ENCODE data around the gene SHOX. TPM values are rescaled to one million over a fixed set of nuclear protein-coding genes. Genes with fewer than 3 reads are reported as not detected.
"Not testable (repeated sequence)": the region's sequence is repeated elsewhere in the genome, so short reads cannot be mapped to it uniquely, and the experiment has no call there.

SHOX gene
- total and polyA plus RNA-seq, 2 experiments from 2014 or later: not detected

DNA sequence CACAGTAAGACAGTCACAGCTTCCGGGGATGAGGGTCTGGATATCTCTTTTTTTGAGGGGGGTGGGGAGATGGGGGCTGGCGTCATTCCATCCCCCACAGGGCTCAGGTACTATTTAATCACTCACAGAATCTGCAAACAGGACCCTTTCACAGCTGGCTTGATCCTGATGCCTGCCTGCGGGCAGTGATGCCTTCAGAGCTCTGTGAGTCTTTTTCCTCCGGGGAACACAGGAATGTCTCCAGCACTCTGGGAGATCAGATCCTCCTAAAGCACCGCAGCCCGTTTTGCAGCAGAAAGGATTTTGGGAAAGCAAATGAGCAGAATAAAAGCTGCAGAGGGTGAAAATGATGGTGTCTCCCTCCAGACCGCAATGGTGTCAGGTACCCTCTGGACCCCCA, 13.2 kb upstream of the SHOX start:
- Histone ChIP-seq H3K9me2 (ENCODE audit: insufficient read depth) (no peaks in the 10 kb centered on the region), H3F3A (ENCODE audit: insufficient read depth) (no peaks in the 10 kb centered on the region), H3K4me3 (no peak overlapping the region), H3K4me2 (ENCODE audit: unreplicated experiment) (no peak overlapping the region), H3K27me3 (replicated peaks; ENCODE audit: insufficient read depth) (no peaks in the 10 kb centered on the region), H2AFZ (no peak overlapping the region), H3K27ac (no peak overlapping the region), H3K9me3 (ENCODE audit: low read depth) (no peaks in the 10 kb centered on the region), H4K20me1 (ENCODE audit: insufficient read depth) (no peaks in the 10 kb centered on the region), H3K36me3 (ENCODE audit: low read depth) (no peaks in the 10 kb centered on the region), H3K9ac (no peak overlapping the region), H3K79me2 (ENCODE audit: insufficient read depth) (no peaks in the 10 kb centered on the region), H3K4me1 (ENCODE audit: insufficient read depth) (no peaks in the 10 kb centered on the region)
- no peak for DNase-seq
- 31 to 44% methylated on average over 7 of the region's 7 CpGs for WGBS, 2 experiments (ENCODE audit: low coverage in 1 of 2, low lambda C conversion rate in 2 of 2, missing lambda C conversion rate in 2 of 2)
- in situ Hi-C loops (cut with MboI): no loop called here
- TF ChIP-seq EZH2 (IDR thresholded peaks at IDR 0.05; ENCODE audit: insufficient read depth, poor library complexity, severe bottlenecking) (no peak), EZH2phosphoT487 (IDR thresholded peaks at IDR 0.05; ENCODE audit: insufficient read depth, low read depth) (no peak)

DNA sequence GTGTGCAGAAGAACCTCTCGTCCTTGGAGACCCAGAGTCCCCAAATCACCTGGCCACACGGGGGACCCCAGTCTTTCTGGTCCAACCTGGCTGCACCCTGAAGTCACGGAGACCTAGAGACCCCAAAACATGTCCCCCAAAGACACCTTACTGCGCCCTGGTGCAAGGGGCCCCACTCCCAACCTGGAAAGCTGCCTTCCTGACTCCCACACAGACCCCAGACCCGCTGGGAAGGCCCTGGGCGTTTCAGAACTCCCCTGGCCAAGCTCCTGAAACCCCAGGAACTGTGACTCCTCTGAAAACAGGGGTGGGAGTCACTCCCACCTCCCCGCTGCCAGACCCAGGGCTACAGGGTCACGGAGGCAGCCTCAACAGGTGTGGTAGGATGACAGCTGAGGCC, 12.7 kb upstream of the SHOX start:
- Histone ChIP-seq H3K9ac (no peak overlapping the region), H2AFZ (no peak overlapping the region), H3K4me1 (ENCODE audit: insufficient read depth) (no peaks in the 10 kb centered on the region), H4K20me1 (ENCODE audit: insufficient read depth) (no peaks in the 10 kb centered on the region), H3K9me2 (ENCODE audit: insufficient read depth) (no peaks in the 10 kb centered on the region), H3F3A (ENCODE audit: insufficient read depth) (no peaks in the 10 kb centered on the region), H3K4me2 (ENCODE audit: unreplicated experiment) (no peak overlapping the region), H3K27ac (no peak overlapping the region), H3K27me3 (replicated peaks; ENCODE audit: insufficient read depth) (no peaks in the 10 kb centered on the region), H3K79me2 (ENCODE audit: insufficient read depth) (no peaks in the 10 kb centered on the region), H3K36me3 (ENCODE audit: low read depth) (no peaks in the 10 kb centered on the region), H3K4me3 (no peak overlapping the region), H3K9me3 (ENCODE audit: low read depth) (no peaks in the 10 kb centered on the region)
- in situ Hi-C loops (cut with MboI): no loop called here
- TF ChIP-seq EZH2phosphoT487 (IDR thresholded peaks at IDR 0.05; ENCODE audit: insufficient read depth, low read depth) (no peak), EZH2 (IDR thresholded peaks at IDR 0.05; ENCODE audit: insufficient read depth, poor library complexity, severe bottlenecking) (no peak)
- DNase-seq: no peak
- WGBS, 2 experiments (ENCODE audit: low coverage in 1 of 2, low lambda C conversion rate in 2 of 2, missing lambda C conversion rate in 2 of 2): 28 to 31% methylated on average over 8 of the region's 8 CpGs

DNA sequence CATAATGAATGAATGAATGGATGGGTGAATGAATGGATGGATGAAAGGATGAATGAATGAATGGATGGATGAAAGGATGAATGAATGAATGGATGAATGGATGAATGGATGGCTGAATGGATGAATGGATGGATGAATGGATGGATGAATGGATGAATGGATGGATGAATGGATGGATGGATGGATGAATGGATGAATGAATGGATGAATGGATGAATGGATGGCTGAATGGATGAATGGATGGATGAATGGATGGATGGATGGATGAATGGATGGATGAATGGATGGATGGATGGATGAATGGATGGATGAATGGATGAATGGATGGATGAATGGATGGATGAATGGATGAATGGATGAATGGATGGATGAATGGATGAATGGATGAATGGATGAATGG, 12.3 kb upstream of the SHOX start:
- H3K36me3 ChIP-seq (ENCODE audit: low read depth); DNase-seq; in situ Hi-C loops (cut with MboI); H4K20me1 ChIP-seq (ENCODE audit: insufficient read depth); H2AFZ ChIP-seq; H3K27me3 ChIP-seq (replicated peaks; ENCODE audit: insufficient read depth); H3F3A ChIP-seq (ENCODE audit: insufficient read depth); H3K4me1 ChIP-seq (ENCODE audit: insufficient read depth); H3K79me2 ChIP-seq (ENCODE audit: insufficient read depth); H3K4me3 ChIP-seq; H3K9me3 ChIP-seq (ENCODE audit: low read depth); H3K9ac ChIP-seq; H3K4me2 ChIP-seq (ENCODE audit: unreplicated experiment); H3K27ac ChIP-seq; H3K9me2 ChIP-seq (ENCODE audit: insufficient read depth): not testable (repeated sequence)

DNA sequence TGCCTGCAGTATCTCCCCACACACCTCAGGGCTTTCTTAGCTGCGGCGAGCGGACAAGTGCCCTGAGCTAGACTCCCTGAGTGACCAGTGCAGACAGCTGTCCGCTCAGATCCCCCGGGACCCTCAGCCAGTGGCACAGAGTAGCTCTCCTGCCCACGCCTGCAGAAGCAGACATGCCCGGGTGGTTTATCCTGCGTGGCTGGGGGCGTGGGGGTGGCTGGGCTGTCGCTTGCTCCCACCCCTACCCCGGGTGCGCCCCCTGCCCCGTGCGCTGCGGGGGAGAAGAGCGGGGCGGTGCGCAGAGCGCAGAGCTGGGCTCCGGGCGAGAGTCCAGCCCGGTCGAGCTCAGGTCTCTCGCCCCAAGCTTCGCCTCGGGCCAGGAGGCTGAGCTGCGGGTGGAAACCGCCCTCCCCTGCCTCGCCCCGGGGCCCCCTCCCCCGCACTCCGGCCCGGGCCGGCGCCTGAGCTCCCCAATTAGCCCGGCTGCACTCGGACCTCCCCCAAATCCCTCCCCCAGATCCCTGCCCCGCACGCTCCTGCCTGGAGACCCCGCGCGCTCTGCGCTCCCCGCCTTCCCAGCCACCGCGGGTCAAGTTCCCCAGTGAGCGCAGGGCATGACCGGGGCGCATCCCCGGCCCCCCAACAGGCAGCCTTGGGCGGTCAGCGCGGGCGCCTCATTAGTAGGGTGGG, 11.7 kb upstream of the SHOX start:
- H3K79me2 ChIP-seq (ENCODE audit: insufficient read depth): no peaks in the 10 kb centered on the region
- 18 to 36% methylated on average over 18 to 39 of the region's 54 CpGs for WGBS, 2 experiments (ENCODE audit: low coverage in 1 of 2, low lambda C conversion rate in 2 of 2, missing lambda C conversion rate in 2 of 2)
- no peaks in the 10 kb centered on the region for H4K20me1 ChIP-seq (ENCODE audit: insufficient read depth)
- H3K9ac ChIP-seq: no peak overlapping the region
- H3K27ac ChIP-seq: no peak overlapping the region
- H3F3A ChIP-seq (ENCODE audit: insufficient read depth): no peaks in the 10 kb centered on the region
- no peak overlapping the region for H3K4me3 ChIP-seq
- H3K27me3 ChIP-seq (replicated peaks; ENCODE audit: insufficient read depth): no peaks in the 10 kb centered on the region
- in situ Hi-C loops (cut with MboI): no loop called here
- H3K4me2 ChIP-seq (ENCODE audit: unreplicated experiment): no peak overlapping the region
- H3K4me1 ChIP-seq (ENCODE audit: insufficient read depth): no peaks in the 10 kb centered on the region
- no peak for DNase-seq
- no peaks in the 10 kb centered on the region for H3K36me3 ChIP-seq (ENCODE audit: low read depth)
- no peaks in the 10 kb centered on the region for H3K9me3 ChIP-seq (ENCODE audit: low read depth)
- H2AFZ ChIP-seq: no peak overlapping the region
- no peaks in the 10 kb centered on the region for H3K9me2 ChIP-seq (ENCODE audit: insufficient read depth)
- no peak for TF ChIP-seq EZH2 (IDR thresholded peaks at IDR 0.05; ENCODE audit: insufficient read depth, poor library complexity, severe bottlenecking)
- TF ChIP-seq EZH2phosphoT487 (IDR thresholded peaks at IDR 0.05; ENCODE audit: insufficient read depth, low read depth): no peak

DNA sequence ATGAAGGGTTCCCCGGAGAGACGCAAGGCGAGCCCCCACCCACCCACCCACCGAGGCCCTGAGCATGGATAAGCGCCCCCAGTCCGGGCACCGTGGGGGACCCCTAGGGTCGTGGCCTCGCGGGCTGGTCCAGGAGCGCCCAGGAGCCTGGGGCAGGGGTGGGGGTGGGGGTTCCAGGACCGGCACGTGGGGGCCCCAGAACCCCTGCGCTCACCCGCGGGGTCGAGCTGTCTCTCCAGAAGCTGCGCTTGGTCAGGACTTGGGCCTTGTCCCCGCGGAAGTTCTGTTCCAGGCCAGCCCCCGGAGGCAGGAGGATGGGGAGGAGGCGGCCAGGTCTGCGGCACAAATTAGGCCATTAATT, 11.2 kb upstream of the SHOX start:
- H3K9me3 ChIP-seq (ENCODE audit: low read depth): no peaks in the 10 kb centered on the region

More for the DNA sequence above, 11.2 kb upstream of the SHOX start:
- H3K9me2 ChIP-seq (ENCODE audit: insufficient read depth): no peaks in the 10 kb centered on the region
- in situ Hi-C loops (cut with MboI): no loop called here
- no peaks in the 10 kb centered on the region for H4K20me1 ChIP-seq (ENCODE audit: insufficient read depth)
- H2AFZ ChIP-seq: no peak overlapping the region
- no peaks in the 10 kb centered on the region for H3K79me2 ChIP-seq (ENCODE audit: insufficient read depth)
- 10 to 19% methylated on average over 8 to 23 of the region's 23 CpGs for WGBS, 2 experiments (ENCODE audit: low coverage in 1 of 2, low lambda C conversion rate in 2 of 2, missing lambda C conversion rate in 2 of 2)
- H3K27me3 ChIP-seq (replicated peaks; ENCODE audit: insufficient read depth): no peaks in the 10 kb centered on the region
- no peaks in the 10 kb centered on the region for H3F3A ChIP-seq (ENCODE audit: insufficient read depth)
- no peak overlapping the region for H3K4me3 ChIP-seq
- H3K9ac ChIP-seq: no peak overlapping the region
- DNase-seq: no peak
- no peak for TF ChIP-seq EZH2phosphoT487 (IDR thresholded peaks at IDR 0.05; ENCODE audit: insufficient read depth, low read depth)
- TF ChIP-seq EZH2 (IDR thresholded peaks at IDR 0.05; ENCODE audit: insufficient read depth, poor library complexity, severe bottlenecking): no peak
- no peaks in the 10 kb centered on the region for H3K36me3 ChIP-seq (ENCODE audit: low read depth)
- H3K27ac ChIP-seq: no peak overlapping the region
- no peak overlapping the region for H3K4me2 ChIP-seq (ENCODE audit: unreplicated experiment)
- no peaks in the 10 kb centered on the region for H3K4me1 ChIP-seq (ENCODE audit: insufficient read depth)
